Gastrocnemius medialis (tissue), 4 donors: Measurements from ENCODE around the gene POLR2I. TPM values are rescaled to one million over a fixed set of nuclear protein-coding genes. Genes with fewer than 3 reads are reported as not detected.

ENCODE experiments used
- ATAC-seq, 2 donors: fragments of 150-250 bp; one replicate each; pipeline ENCODE4 v1.9.1; 2016
- DNase-seq, 2 donors: peaks; one replicate each; pipeline ENCODE4 v3.0.0-alpha.2; 2019
- H3K27ac ChIP-seq, 4 donors: fragments of 200-600 bp; sonication (generic); 1 replicate in 1 of 4; 2 replicates in 3 of 4; pipeline ENCODE4 v1.5.1; 2016 to 2018; ENCODE audit warnings: mild to moderate bottlenecking in 2 of 4, moderate library complexity in 1 of 4
- H3K27me3 ChIP-seq, 3 donors: fragments of 200-600 bp; sonication (generic) in 2 of 3; 1 replicate in 1 of 3; 2 replicates in 2 of 3; pipeline versions ENCODE4 v1.5.1 to v1.6.0; 2016 to 2019; ENCODE audit warnings: mild to moderate bottlenecking in 1 of 3, moderate library complexity in 1 of 3
- H3K36me3 ChIP-seq, 2 donors: fragments of 200-600 bp; sonication (generic) in 1 of 2; one replicate each; pipeline ENCODE4 v1.5.1; 2017 to 2018
- H3K4me1 ChIP-seq, 2 donors: fragments of 200-600 bp; sonication (generic) in 1 of 2; one replicate each; pipeline ENCODE4 v1.5.1; 2016 to 2017; ENCODE audit warnings: mild to moderate bottlenecking in 2 of 2
- H3K4me3 ChIP-seq, 4 donors: fragments of 200-600 bp; sonication (generic) in 3 of 4; 1 replicate in 1 of 4; 2 replicates in 3 of 4; pipeline ENCODE4 v1.5.1; 2016 to 2019; ENCODE audit warnings: mild to moderate bottlenecking in 2 of 4
- H3K9me3 ChIP-seq, 3 donors: fragments of 200-600 bp; sonication (generic) in 2 of 3; 1 replicate in 1 of 3; 2 replicates in 2 of 3; pipeline ENCODE4 v1.5.1; 2016 to 2019
- POLR2A ChIP-seq, 2 donors: fragments of 450-650 bp; IDR thresholded peaks; one replicate each; pipeline ENCODE4 v1.6.1; 2017; ENCODE audit warnings: antibody characterized with exemption in 2 of 2, mild to moderate bottlenecking in 2 of 2, moderate library complexity in 2 of 2
- in situ Hi-C, 4 donors: fragments of 200-750 bp; cut with MboI; loops; one replicate each; pipeline versions ENCODE4 v1.15.0 to v1.8.0; 2017; ENCODE audit warnings: low sequenced_read_pairs in 4 of 4
- intact Hi-C: fragments of 100-400 bp; cut with DNase I; formaldehyde crosslinking; loops from one replicate; pipeline ENCODE4 v1.15.1; 2023; ENCODE audit warnings: low total_unique reads
- total RNA-seq, 4 donors: library from RNA; depleted of rRNA; stranded (reverse); fragments of >200 nt; gene quantifications; one replicate each; pipeline versions ENCODE4 v1.1.0 to v1.2.3, GENCODE V29; 2016
- TF ChIP-seq, protein P1 (sequence below), 5 experiments: fragments of 450-650 bp in 3 of 5; fragments of 200-600 bp in 2 of 5; sonication (generic) in 2 of 5; IDR thresholded peaks in 4 of 5; conservative IDR thresholded peaks in 1 of 5; 1 replicate in 4 of 5; 2 replicates in 1 of 5; pipeline ENCODE4 v1.5.1; 2016 to 2019; ENCODE audit warnings: antibody characterized with exemption in 5 of 5, mild to moderate bottlenecking in 3 of 5, moderate library complexity in 3 of 5

POLR2I gene
- total RNA-seq, 4 donors from 2014 or later = 61.0 to 88.7 (median 79.4) TPM

DNA sequence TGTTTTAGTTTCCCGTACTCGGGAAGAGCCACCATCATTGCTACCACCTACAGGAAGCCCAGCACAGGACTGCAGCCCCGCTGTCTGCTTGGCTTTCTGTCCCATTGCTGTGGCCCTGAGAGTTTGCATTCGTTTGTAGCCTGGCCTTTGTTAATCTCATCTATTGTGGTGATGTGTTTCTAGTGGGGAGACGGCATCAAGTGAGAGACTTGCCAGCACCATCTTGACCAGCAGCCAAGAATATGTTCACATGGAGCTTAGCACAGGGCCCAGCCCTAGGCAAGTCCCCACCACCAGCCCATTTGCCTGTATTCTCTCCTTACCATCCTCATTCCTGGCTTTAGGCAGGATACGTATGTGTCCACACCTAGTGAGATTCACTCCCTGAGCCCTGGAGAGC is 21.0 kb downstream of the POLR2I start:
- H3K4me1 ChIP-seq = no peaks in the 10 kb centered on the region
- H3K36me3 ChIP-seq = no peaks in the 10 kb centered on the region
- no peaks in the 10 kb centered on the region for H3K9me3 ChIP-seq
- TF ChIP-seq, protein P1, sequence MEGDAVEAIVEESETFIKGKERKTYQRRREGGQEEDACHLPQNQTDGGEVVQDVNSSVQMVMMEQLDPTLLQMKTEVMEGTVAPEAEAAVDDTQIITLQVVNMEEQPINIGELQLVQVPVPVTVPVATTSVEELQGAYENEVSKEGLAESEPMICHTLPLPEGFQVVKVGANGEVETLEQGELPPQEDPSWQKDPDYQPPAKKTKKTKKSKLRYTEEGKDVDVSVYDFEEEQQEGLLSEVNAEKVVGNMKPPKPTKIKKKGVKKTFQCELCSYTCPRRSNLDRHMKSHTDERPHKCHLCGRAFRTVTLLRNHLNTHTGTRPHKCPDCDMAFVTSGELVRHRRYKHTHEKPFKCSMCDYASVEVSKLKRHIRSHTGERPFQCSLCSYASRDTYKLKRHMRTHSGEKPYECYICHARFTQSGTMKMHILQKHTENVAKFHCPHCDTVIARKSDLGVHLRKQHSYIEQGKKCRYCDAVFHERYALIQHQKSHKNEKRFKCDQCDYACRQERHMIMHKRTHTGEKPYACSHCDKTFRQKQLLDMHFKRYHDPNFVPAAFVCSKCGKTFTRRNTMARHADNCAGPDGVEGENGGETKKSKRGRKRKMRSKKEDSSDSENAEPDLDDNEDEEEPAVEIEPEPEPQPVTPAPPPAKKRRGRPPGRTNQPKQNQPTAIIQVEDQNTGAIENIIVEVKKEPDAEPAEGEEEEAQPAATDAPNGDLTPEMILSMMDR (IDR thresholded peaks at IDR 0.05 in 4 of 5, conservative IDR thresholded peaks at IDR 0.05 in 1 of 5) = no peak
- no peak for TF ChIP-seq POLR2A (IDR thresholded peaks at IDR 0.05)
- in situ Hi-C loops (no loop called here), intact Hi-C loops (no loop called here)
- no peaks in the 10 kb centered on the region for H3K27me3 ChIP-seq
- no peak overlapping the region for H3K4me3 ChIP-seq
- DNase-seq (no peak), ATAC-seq (no peak)
- no peak overlapping the region for H3K27ac ChIP-seq

DNA sequence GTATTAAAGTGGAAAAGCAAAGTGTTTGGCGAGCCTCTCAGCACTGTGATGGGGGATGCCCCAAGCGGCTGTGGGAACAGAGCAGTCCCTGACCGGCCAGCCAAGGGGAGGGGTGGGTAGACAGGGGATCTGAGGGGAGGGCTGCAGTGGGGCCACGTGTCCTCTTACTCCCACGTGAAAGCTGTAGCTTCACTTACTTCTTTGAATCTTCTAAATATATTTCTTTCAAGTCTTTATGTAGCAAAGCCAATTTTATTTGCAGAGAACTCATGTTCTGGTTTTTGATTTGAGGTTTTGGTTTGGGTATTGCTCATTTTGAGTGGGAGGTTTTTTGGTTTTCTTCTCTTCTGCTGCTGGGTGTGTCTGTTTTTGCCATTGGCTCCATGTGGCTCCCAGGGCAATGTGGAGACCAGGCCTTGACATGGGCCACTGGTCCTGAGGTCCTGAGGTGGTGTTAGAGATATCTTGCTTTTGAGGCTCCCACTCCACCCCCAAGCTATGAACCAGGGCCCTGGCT is 21.5 kb downstream of the POLR2I start:
- H3K4me1 ChIP-seq = no peaks in the 10 kb centered on the region
- TF ChIP-seq, protein P1 (IDR thresholded peaks at IDR 0.05 in 4 of 5, conservative IDR thresholded peaks at IDR 0.05 in 1 of 5) = no peak
- TF ChIP-seq POLR2A (IDR thresholded peaks at IDR 0.05) = no peak
- no peaks in the 10 kb centered on the region for H3K36me3 ChIP-seq
- no peaks in the 10 kb centered on the region for H3K27me3 ChIP-seq
- DNase-seq = no peak
- in situ Hi-C loops = no loop called here
- intact Hi-C loops = no loop called here
- ATAC-seq = no peak
- no peak overlapping the region for H3K27ac ChIP-seq
- H3K4me3 ChIP-seq = no peak overlapping the region
- H3K9me3 ChIP-seq = no peaks in the 10 kb centered on the region

DNA sequence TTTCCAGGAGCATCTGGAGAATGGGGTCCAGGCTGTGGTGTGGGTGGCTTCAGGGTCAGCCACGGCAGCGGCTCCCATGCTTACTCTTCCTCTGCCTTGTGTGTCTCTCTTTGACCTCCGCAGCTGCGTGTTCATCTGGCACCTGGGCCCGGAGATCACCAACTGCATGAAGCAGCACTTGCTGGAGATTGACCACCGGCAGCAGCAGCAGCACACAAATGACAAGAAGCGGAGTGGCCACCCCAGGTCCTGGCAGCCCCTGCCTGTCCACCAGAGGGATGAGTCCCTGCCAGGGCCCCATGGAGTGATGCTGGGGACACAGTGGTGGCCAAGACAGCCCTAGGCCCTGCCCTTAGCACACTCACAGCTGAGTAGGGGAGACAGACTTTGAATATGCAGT is 22.1 kb downstream of the POLR2I start:
- H3K4me1 ChIP-seq = no peaks in the 10 kb centered on the region
- intact Hi-C loops = no loop called here
- DNase-seq (no peak), ATAC-seq (no peak)
- no peaks in the 10 kb centered on the region for H3K27me3 ChIP-seq
- in situ Hi-C loops = no loop called here
- H3K4me3 ChIP-seq = no peak overlapping the region
- H3K36me3 ChIP-seq = no peaks in the 10 kb centered on the region
- TF ChIP-seq, protein P1 (IDR thresholded peaks at IDR 0.05 in 4 of 5, conservative IDR thresholded peaks at IDR 0.05 in 1 of 5) = no peak
- TF ChIP-seq POLR2A (IDR thresholded peaks at IDR 0.05) = no peak
- H3K9me3 ChIP-seq = no peaks in the 10 kb centered on the region
- no peak overlapping the region for H3K27ac ChIP-seq

DNA sequence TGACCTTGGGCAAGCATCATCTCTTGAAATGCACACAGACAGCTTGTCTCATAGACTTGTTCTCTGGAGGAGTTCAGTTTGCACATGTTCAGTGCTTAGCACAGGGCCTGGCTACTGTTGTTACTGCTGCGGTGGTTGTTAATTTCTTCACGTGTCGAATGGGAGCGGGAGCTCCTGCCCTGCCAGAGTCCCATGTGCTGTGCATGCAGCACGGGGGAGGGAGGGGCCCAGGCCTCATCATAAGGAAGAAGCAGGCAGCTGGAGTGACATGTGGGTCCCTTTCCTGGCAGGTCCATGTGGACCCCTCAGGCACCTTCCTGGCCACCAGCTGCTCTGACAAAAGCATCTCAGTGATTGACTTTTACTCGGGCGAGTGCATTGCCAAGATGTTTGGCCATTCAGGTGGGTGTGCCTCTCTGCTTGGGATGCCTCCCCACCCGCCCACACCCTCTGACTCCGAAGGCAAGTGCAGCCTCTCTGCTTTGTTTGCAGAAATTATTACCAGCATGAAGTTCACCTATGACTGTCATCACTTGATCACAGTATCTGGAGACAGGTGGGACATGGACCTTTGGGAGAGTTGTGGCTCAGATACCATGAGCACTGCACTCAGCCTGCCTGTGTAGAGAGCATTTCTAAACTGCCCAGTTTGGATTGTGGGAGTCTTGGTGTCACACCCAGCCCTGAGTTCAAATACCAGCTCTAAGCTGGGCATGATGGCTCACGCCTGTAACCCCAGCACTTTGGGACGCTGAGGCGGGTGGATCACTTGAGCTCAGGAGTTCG is 23.6 kb downstream of the POLR2I start:
- Histone ChIP-seq H3K27ac (no peak overlapping the region), H3K27me3 (no peaks in the 10 kb centered on the region), H3K36me3 (no peaks in the 10 kb centered on the region), H3K4me1 (no peaks in the 10 kb centered on the region), H3K9me3 (no peaks in the 10 kb centered on the region), H3K4me3 (no peak overlapping the region)
- in situ Hi-C loops (no loop called here), intact Hi-C loops (no loop called here)
- DNase-seq (no peak), ATAC-seq (no peak)
- TF ChIP-seq POLR2A (IDR thresholded peaks at IDR 0.05) = no peak
- TF ChIP-seq, protein P1 (IDR thresholded peaks at IDR 0.05 in 4 of 5, conservative IDR thresholded peaks at IDR 0.05 in 1 of 5) = no peak
